ENCODE measurements around the gene NEDD4L. TPM values are rescaled to one million over a fixed set of nuclear protein-coding genes. Genes with fewer than 3 reads are reported as not detected.

Gene NEDD4L
- total RNA-seq, result 10 to 100 TPM; 11.2 to 20.3 TPM
- polyA plus RNA-seq, result 10 to 100 TPM; 10.2 to 15.1 TPM

DNA sequence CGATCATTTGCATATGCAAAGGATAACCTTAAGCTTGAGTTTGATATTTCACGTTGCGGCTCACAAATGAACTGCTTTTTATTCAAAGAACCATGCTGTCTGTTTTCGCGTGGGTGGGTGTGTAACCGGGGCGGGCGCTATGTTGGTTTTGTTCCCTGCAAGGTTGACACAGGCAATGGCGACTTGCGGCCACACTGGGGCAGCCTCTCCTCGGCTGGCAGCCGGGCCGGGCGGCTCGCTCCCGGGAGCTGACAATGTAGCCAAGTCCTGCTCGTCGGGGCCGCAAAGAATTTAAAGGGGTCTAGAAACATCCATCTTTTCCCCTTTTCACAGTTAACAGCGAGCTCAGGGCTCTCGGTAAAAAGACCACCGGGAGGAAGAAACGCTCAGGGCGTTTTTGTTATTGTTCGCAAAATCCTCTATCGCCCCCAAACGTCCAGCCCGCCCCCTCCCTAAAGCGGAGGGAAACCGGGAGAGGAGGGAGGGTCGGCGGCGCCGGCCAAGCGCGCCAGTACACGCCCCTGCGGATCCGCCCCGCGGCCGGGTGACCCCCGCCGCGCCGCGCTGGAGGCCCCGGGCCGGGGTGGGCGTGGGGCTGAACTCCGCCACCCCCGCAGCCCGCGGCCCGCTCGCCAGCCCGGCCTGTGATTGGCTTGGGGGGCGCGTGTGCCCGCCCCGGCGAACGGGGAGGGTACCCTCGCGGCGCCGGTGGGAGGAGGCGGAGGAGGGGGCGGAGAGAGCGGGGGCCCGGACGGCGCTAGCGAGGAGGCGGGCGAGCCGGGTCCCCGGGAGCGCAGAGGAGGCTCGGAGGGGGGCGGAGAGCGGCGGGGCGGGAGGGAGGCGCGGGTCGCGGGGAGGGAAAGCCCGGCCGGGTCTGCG, at the start of gene NEDD4L:
NEDD4L (plus strand) TSS at position 736 of the 879 bp plus-strand sequence. CDS start 435 bp downstream, outside the sequence.
- TF ChIP-seq GABPA (IDR thresholded peaks at IDR 0.05 in 1 of 2, conservative IDR thresholded peaks at IDR 0.05 in 1 of 2), result no peak
- no peak for TF ChIP-seq NR2F2 (IDR thresholded peaks at IDR 0.05)
- peak; percentile 49 for TF ChIP-seq FOXA2 (IDR thresholded peaks at IDR 0.05)
- no peak for TF ChIP-seq SP1 (IDR thresholded peaks at IDR 0.05)
- TF ChIP-seq, protein P1, sequence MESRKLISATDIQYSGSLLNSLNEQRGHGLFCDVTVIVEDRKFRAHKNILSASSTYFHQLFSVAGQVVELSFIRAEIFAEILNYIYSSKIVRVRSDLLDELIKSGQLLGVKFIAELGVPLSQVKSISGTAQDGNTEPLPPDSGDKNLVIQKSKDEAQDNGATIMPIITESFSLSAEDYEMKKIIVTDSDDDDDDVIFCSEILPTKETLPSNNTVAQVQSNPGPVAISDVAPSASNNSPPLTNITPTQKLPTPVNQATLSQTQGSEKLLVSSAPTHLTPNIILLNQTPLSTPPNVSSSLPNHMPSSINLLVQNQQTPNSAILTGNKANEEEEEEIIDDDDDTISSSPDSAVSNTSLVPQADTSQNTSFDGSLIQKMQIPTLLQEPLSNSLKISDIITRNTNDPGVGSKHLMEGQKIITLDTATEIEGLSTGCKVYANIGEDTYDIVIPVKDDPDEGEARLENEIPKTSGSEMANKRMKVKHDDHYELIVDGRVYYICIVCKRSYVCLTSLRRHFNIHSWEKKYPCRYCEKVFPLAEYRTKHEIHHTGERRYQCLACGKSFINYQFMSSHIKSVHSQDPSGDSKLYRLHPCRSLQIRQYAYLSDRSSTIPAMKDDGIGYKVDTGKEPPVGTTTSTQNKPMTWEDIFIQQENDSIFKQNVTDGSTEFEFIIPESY (IDR thresholded peaks at IDR 0.05), result no peak
- TF ChIP-seq, protein P2, sequence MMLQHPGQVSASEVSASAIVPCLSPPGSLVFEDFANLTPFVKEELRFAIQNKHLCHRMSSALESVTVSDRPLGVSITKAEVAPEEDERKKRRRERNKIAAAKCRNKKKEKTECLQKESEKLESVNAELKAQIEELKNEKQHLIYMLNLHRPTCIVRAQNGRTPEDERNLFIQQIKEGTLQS (IDR thresholded peaks at IDR 0.05), result peak; percentile 21
- TF ChIP-seq, protein P3, sequence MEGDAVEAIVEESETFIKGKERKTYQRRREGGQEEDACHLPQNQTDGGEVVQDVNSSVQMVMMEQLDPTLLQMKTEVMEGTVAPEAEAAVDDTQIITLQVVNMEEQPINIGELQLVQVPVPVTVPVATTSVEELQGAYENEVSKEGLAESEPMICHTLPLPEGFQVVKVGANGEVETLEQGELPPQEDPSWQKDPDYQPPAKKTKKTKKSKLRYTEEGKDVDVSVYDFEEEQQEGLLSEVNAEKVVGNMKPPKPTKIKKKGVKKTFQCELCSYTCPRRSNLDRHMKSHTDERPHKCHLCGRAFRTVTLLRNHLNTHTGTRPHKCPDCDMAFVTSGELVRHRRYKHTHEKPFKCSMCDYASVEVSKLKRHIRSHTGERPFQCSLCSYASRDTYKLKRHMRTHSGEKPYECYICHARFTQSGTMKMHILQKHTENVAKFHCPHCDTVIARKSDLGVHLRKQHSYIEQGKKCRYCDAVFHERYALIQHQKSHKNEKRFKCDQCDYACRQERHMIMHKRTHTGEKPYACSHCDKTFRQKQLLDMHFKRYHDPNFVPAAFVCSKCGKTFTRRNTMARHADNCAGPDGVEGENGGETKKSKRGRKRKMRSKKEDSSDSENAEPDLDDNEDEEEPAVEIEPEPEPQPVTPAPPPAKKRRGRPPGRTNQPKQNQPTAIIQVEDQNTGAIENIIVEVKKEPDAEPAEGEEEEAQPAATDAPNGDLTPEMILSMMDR (IDR thresholded peaks at IDR 0.05; ENCODE audit: low read depth, low read length, missing input control), result peak; percentile 91
- TF ChIP-seq, protein P4, sequence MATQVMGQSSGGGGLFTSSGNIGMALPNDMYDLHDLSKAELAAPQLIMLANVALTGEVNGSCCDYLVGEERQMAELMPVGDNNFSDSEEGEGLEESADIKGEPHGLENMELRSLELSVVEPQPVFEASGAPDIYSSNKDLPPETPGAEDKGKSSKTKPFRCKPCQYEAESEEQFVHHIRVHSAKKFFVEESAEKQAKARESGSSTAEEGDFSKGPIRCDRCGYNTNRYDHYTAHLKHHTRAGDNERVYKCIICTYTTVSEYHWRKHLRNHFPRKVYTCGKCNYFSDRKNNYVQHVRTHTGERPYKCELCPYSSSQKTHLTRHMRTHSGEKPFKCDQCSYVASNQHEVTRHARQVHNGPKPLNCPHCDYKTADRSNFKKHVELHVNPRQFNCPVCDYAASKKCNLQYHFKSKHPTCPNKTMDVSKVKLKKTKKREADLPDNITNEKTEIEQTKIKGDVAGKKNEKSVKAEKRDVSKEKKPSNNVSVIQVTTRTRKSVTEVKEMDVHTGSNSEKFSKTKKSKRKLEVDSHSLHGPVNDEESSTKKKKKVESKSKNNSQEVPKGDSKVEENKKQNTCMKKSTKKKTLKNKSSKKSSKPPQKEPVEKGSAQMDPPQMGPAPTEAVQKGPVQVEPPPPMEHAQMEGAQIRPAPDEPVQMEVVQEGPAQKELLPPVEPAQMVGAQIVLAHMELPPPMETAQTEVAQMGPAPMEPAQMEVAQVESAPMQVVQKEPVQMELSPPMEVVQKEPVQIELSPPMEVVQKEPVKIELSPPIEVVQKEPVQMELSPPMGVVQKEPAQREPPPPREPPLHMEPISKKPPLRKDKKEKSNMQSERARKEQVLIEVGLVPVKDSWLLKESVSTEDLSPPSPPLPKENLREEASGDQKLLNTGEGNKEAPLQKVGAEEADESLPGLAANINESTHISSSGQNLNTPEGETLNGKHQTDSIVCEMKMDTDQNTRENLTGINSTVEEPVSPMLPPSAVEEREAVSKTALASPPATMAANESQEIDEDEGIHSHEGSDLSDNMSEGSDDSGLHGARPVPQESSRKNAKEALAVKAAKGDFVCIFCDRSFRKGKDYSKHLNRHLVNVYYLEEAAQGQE (IDR thresholded peaks at IDR 0.05), result no peak
- TF ChIP-seq TAF1 (conservative IDR thresholded peaks at IDR 0.05), result no peak
- no peak for TF ChIP-seq HNF4A (conservative IDR thresholded peaks at IDR 0.05)
- TF ChIP-seq JUND (IDR thresholded peaks at IDR 0.05), result no peak
- peak; percentile 79 for TF ChIP-seq YY1 (IDR thresholded peaks at IDR 0.05)
- TF ChIP-seq, protein P5, sequence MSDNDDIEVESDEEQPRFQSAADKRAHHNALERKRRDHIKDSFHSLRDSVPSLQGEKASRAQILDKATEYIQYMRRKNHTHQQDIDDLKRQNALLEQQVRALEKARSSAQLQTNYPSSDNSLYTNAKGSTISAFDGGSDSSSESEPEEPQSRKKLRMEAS (IDR thresholded peaks at IDR 0.05), result no peak
- TF ChIP-seq RXRA (IDR thresholded peaks at IDR 0.05), result peak in 1 of 2 donors; percentile 6
- TF ChIP-seq EGR1 (IDR thresholded peaks at IDR 0.05; ENCODE audit: low read depth in 2 of 2), result peak; percentile 90 to 93
- TF ChIP-seq FOXA1 (IDR thresholded peaks at IDR 0.05), result no peak
- TF ChIP-seq HNF4G (IDR thresholded peaks at IDR 0.05), result no peak
- TF ChIP-seq RAD21 (IDR thresholded peaks at IDR 0.05), result peak; percentile 95
- H3K27me3 ChIP-seq (ENCODE audit: control insufficient read depth in 4 of 4, insufficient read depth in 4 of 4, low read length in 3 of 4), result no peaks in the 10 kb centered on the region
- under 1% methylated on average over 91 of the region's 91 CpGs for WGBS
- peaks cover 0 to 30% (median 24%) of the 10 kb centered on the region in 4 donors for H3K4me1 ChIP-seq (ENCODE audit: control insufficient read depth in 4 of 4, insufficient read depth in 4 of 4, low read length in 3 of 4)
- no peaks in the 10 kb centered on the region for H3K36me3 ChIP-seq (ENCODE audit: control insufficient read depth in 4 of 4, insufficient read depth in 3 of 4, low read depth in 1 of 4, low read length in 3 of 4)
- no peaks in the 10 kb centered on the region for H3K9me3 ChIP-seq (ENCODE audit: control insufficient read depth in 4 of 4, low read length in 3 of 4)
- peak within 1 kb of the TSS; percentile 77 to 96 for H3K27ac ChIP-seq (ENCODE audit: low read depth in 1 of 2, low read length in 2 of 2)
- peak within 1 kb of the TSS; percentile 78 to 87 for H3K9ac ChIP-seq (ENCODE audit: low read depth in 1 of 2, low read length in 2 of 2)
- peak; percentile 86 for DNase-seq (ENCODE audit: low spot score)
- H3K4me3 ChIP-seq (ENCODE audit: low read depth in 1 of 3, low read length in 3 of 3), result peak within 1 kb of the TSS; percentile 81 to 95 (median 93)

Measured in liver (tissue), 9 donors.